Skeletal muscle satellite cell (primary cell): ENCODE data around the gene GPT2.
"Not testable (repeated sequence)": the region's sequence is repeated elsewhere in the genome, so short reads cannot be mapped to it uniquely, and the experiment has no call there.

Experiments
- H3K27me3 ChIP-seq: 2 replicates; pipeline ENCODE4 v1.7.0; 2013; ENCODE audit warnings: low read length; ENCODE audit not compliant: control insufficient read depth, insufficient read depth
- H3K36me3 ChIP-seq: 2 replicates; pipeline ENCODE4 v1.7.0; 2013; ENCODE audit warnings: mild to moderate bottlenecking, control low read depth, low read length; ENCODE audit not compliant: insufficient read depth
- H3K4me1 ChIP-seq: 2 replicates; pipeline ENCODE4 v1.7.0; 2013; ENCODE audit warnings: low read length; ENCODE audit not compliant: control insufficient read depth, insufficient read depth
- H3K4me2 ChIP-seq: 2 replicates; pipeline ENCODE4 v1.7.0; 2013; ENCODE audit warnings: mild to moderate bottlenecking, low read length
- H3K4me3 ChIP-seq: 2 replicates; pipeline ENCODE4 v1.7.0; 2013; ENCODE audit warnings: low read length
- H3K9ac ChIP-seq: 2 replicates; pipeline ENCODE4 v1.7.0; 2013; ENCODE audit warnings: mild to moderate bottlenecking, low read depth, low read length, moderate library complexity
- H3K9me3 ChIP-seq: replicated peaks from 2 replicates; pipeline ENCODE4 v1.7.0; 2013; ENCODE audit warnings: mild to moderate bottlenecking, control low read depth, low read length

GPT2 gene

DNA sequence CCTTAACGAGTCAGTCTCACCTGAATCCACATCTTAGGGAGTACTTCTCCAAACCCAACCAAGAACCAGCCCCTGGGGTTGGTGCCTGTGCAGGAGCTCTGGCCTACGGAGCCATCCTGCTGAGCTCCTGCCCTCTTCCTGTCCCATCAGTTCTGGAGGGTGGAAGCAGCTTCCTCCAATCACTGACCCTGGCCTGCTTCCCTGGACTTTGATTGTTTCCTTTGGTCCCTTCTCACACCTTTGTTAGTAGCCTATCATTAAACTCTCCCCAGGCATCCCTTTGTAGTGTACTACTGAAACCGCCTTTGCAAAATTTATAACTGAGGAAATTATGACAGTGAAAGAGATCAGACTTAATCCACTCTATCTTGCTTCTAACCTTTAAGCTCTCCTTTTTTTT is 32.0 kb upstream of the GPT2 start:
- Histone ChIP-seq H3K9ac (no peak overlapping the region), H3K4me3 (no peak overlapping the region), H3K9me3 (no peaks in the 10 kb centered on the region), H3K36me3 (no peaks in the 10 kb centered on the region), H3K4me1 (no peaks in the 10 kb centered on the region), H3K4me2 (no peak overlapping the region), H3K27me3 (peaks cover 4% of the 10 kb centered on the region)

DNA sequence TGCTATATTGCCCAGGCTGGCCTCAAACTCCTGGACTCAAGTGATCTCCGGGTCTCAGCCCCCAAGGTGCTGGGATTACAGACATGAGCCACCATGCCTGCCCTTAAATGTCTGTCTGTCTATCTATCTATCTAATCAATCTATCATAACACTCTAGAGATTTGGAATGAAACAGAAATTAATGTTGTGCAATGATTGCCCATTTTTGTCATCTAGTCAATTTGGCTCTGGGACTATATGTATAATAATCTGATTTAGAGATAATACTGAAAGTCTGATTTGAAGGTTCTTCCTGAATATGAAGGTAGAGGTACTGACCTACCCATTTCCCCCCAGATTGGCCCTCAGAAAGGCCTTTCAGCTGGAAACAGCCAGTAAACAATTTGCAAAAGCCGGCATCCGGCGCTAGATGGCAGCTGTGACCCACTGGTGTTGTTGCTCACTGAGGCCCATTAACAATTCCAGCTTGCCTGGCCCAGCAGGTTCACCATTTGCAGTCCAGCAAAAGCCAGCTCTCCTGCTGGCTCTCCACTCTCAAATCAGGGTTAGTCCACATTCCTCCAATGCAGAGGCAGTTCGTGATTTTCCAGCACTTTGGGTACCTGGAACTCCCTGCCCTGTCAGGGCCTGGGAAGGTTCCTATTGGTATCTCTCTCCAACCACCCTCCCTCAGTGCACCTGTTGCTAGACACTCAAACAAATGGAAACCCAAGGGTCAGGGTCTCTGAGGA is 30.3 kb upstream of the GPT2 start:
- Histone ChIP-seq H3K27me3 (peaks cover 4% of the 10 kb centered on the region), H3K9ac (no peak overlapping the region), H3K4me3 (no peak overlapping the region), H3K9me3 (no peaks in the 10 kb centered on the region), H3K36me3 (no peaks in the 10 kb centered on the region), H3K4me2 (no peak overlapping the region), H3K4me1 (no peaks in the 10 kb centered on the region)

- H3K36me3 ChIP-seq, result no peaks in the 10 kb centered on the region
Measured at GRCh38 chr16:46854846-46855245, 29.3 kb upstream of the GPT2 start.

GRCh38 chr16:46855389-46855788 is 28.8 kb upstream of the GPT2 start:
- no peaks in the 10 kb centered on the region for H3K9me3 ChIP-seq
- H3K4me3 ChIP-seq, result no peak overlapping the region
- peaks cover 4% of the 10 kb centered on the region for H3K27me3 ChIP-seq
- H3K4me2 ChIP-seq, result no peak overlapping the region
- no peak overlapping the region for H3K9ac ChIP-seq
- H3K4me1 ChIP-seq, result peaks cover 10% of the 10 kb centered on the region
- no peaks in the 10 kb centered on the region for H3K36me3 ChIP-seq

More at GRCh38 chr16:46854846-46855245, 29.3 kb upstream of the GPT2 start:
- Histone ChIP-seq H3K9ac (no peak overlapping the region), H3K9me3 (no peaks in the 10 kb centered on the region), H3K4me2 (no peak overlapping the region), H3K4me3 (no peak overlapping the region), H3K27me3 (peaks cover 4% of the 10 kb centered on the region), H3K4me1 (peaks cover 6% of the 10 kb centered on the region)

GRCh38 chr16:46857368-46857945 is 26.7 kb upstream of the GPT2 start:
- Histone ChIP-seq H3K9me3 (no peaks in the 10 kb centered on the region), H3K4me3 (no peak overlapping the region), H3K36me3 (no peaks in the 10 kb centered on the region), H3K4me1 (peaks cover 13% of the 10 kb centered on the region), H3K9ac (no peak overlapping the region), H3K27me3 (no peaks in the 10 kb centered on the region), H3K4me2 (no peak overlapping the region)

DNA sequence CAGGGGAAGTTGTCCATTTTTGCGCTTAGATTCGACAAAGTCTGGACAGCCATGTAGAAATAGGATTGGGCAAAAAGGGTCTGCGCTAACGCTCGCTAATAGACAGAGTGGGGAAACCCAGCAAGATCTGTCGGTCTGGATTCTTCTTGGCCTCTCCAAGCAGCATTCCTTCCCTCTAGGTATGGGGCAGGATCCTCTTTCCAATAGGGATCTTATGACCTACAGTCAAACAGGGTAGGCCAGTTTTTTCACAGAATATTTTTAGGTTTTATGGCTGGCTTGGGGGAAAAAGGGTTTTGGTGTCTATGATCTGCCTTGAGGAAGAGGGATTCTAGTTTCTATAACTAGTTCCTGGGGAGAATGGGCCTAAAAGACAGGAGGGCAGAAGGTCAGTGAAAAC is 26.0 kb upstream of the GPT2 start:
- H3K36me3 ChIP-seq, result no peaks in the 10 kb centered on the region
- no peak overlapping the region for H3K4me3 ChIP-seq
- H3K4me2 ChIP-seq, result no peak overlapping the region
- no peak overlapping the region for H3K9ac ChIP-seq
- no peaks in the 10 kb centered on the region for H3K27me3 ChIP-seq
- H3K4me1 ChIP-seq, result peaks cover 13% of the 10 kb centered on the region
- no peaks in the 10 kb centered on the region for H3K9me3 ChIP-seq

DNA sequence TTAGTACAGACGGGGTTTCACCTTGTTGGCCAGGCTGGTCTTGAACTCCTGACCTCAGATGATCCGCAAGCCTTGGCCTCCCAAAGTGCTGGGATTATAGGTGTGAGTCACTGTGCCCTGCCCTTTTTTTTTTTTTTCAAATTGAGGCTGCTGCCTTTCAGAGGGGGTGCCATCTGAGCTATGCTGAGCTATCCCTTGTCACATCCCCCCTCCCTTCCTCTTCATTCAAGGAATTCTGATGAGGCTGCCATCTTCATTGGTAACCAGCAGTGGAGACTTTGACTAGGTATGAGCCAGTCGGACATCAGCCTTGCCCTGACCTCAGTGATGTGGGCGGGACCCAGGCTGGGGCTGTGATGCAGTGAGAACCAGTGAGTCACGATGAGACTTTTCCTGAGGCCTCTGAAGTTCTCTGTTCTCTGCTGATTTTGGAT is 24.4 kb upstream of the GPT2 start:
- Histone ChIP-seq H3K36me3 (no peaks in the 10 kb centered on the region), H3K27me3 (no peaks in the 10 kb centered on the region), H3K4me3 (no peak overlapping the region), H3K9ac (no peak overlapping the region), H3K4me1 (peaks cover 16% of the 10 kb centered on the region), H3K4me2 (no peak overlapping the region), H3K9me3 (no peaks in the 10 kb centered on the region)

- H3K4me2 ChIP-seq, result no peak overlapping the region
- H3K4me3 ChIP-seq, result no peak overlapping the region
- H3K36me3 ChIP-seq, result no peaks in the 10 kb centered on the region
- no peak overlapping the region for H3K9ac ChIP-seq
- peaks cover 16% of the 10 kb centered on the region for H3K4me1 ChIP-seq
- H3K9me3 ChIP-seq, result no peaks in the 10 kb centered on the region
- H3K27me3 ChIP-seq, result no peaks in the 10 kb centered on the region
Measured at GRCh38 chr16:46862555-46863447, 21.4 kb upstream of the GPT2 start.

- no peaks in the 10 kb centered on the region for H3K36me3 ChIP-seq
- H3K4me1 ChIP-seq, result peaks cover 3% of the 10 kb centered on the region
- H3K4me2 ChIP-seq, result no peak overlapping the region
- no peaks in the 10 kb centered on the region for H3K27me3 ChIP-seq
- H3K9me3 ChIP-seq, result no peaks in the 10 kb centered on the region
- no peak overlapping the region for H3K9ac ChIP-seq
- H3K4me3 ChIP-seq, result no peak overlapping the region
Measured at GRCh38 chr16:46866286-46866685, 17.9 kb upstream of the GPT2 start.

DNA sequence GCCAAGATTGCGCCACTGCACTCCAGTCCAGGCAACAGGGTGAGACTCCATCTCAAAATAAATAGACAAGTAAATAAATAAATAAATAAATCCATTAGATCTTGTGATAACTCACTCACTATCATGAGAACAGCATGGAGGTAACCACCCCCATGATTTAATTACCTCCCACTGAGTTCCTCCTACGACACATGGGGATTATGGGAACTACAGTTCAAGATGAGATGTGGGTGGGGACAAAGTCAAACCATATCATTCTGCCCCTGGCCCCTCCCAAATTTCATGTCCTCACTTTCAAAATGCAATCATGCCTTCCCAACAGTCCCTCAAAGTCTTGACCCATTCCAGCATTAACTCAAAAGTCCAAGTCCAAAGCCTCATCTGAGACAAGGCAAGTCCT is 16.7 kb upstream of the GPT2 start:
- not testable (repeated sequence) for H3K9me3 ChIP-seq, H3K36me3 ChIP-seq, H3K9ac ChIP-seq, H3K4me3 ChIP-seq, H3K27me3 ChIP-seq, H3K4me2 ChIP-seq, H3K4me1 ChIP-seq

DNA sequence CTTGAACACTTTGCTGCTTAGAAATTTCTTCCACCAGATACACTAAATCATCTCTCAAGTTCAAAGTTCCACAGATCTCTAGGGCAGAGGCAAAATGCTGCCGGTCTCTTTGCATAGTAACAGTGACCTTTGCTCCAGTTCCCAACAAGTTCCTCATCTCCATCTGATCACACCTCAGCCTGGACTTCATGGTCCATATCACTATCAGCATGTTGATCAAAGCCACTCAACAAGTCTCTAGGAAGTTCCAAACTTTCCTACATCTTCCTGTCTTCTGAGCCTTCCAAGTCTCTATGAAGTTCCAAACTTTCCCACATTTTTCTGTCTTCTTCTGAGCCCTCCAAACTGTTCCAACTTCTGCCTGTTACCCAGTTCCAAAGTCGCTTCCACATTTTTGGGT is 15.3 kb upstream of the GPT2 start:
- not testable (repeated sequence) for H3K4me1 ChIP-seq, H3K4me2 ChIP-seq, H3K4me3 ChIP-seq, H3K36me3 ChIP-seq, H3K9me3 ChIP-seq, H3K27me3 ChIP-seq, H3K9ac ChIP-seq
